Measurements from ENCODE around the gene LANCL2. TPM values are rescaled to one million over a fixed set of nuclear protein-coding genes. Genes with fewer than 3 reads are reported as not detected.
"Not testable (repeated sequence)": the region's sequence is repeated elsewhere in the genome, so short reads cannot be mapped to it uniquely, and the experiment has no call there.

The LANCL2 gene
- total and polyA plus RNA-seq, 9 donors: 16.4 to 20.7 (median 18.4) TPM

DNA sequence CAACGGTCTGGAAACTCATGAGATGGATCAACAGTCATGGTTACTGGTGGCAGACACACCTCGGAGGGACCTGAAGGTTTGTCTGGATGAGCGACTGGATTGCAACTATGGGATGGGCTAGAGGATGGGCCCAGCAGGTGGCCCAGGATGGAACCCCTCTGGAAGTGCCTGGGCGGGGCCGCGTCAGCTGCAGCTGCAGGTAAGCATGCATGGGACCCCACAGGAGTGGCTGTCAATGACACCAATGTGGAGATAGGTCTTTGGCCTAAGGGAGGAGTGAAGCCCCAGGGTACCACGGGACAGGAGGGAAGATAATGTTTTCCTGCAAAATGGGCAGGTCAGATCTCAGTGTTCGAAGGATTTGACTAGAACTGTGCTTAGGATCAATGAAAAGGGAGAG is 103.4 kb downstream of the LANCL2 start:
- Histone ChIP-seq H3K27ac (ENCODE audit: low read length) (no peak overlapping the region), H3K4me1 (ENCODE audit: control insufficient read depth, insufficient read depth, low read length) (peaks cover 10% of the 10 kb centered on the region), H3K4me3 (ENCODE audit: low read length) (no peak overlapping the region), H3K27me3 (ENCODE audit: control insufficient read depth, insufficient read depth, low read length) (no peaks in the 10 kb centered on the region), H3K9me3 (replicated peaks; ENCODE audit: control insufficient read depth, low read depth, low read length) (no peaks in the 10 kb centered on the region), H3K36me3 (ENCODE audit: control insufficient read depth, insufficient read depth, low read length) (peaks cover 9% of the 10 kb centered on the region)
- no peak for DNase-seq
- WGBS (ENCODE audit: insufficient coverage): 97% methylated on average over 6 of the region's 8 CpGs

GRCh38 chr7:55469271-55469681 is 104.1 kb downstream of the LANCL2 start:
- H3K9me3 ChIP-seq (replicated peaks; ENCODE audit: control insufficient read depth, low read depth, low read length): no peaks in the 10 kb centered on the region
- no peak overlapping the region for H3K27ac ChIP-seq (ENCODE audit: low read length)
- no peak overlapping the region for H3K4me3 ChIP-seq (ENCODE audit: low read length)
- WGBS (ENCODE audit: insufficient coverage): no CpG with 5 or more reads among the region's 2 CpGs
- peak; percentile 46 for DNase-seq
- peaks cover 3% of the 10 kb centered on the region for H3K36me3 ChIP-seq (ENCODE audit: control insufficient read depth, insufficient read depth, low read length)
- H3K4me1 ChIP-seq (ENCODE audit: control insufficient read depth, insufficient read depth, low read length): peaks cover 10% of the 10 kb centered on the region
- H3K27me3 ChIP-seq (ENCODE audit: control insufficient read depth, insufficient read depth, low read length): no peaks in the 10 kb centered on the region

DNA sequence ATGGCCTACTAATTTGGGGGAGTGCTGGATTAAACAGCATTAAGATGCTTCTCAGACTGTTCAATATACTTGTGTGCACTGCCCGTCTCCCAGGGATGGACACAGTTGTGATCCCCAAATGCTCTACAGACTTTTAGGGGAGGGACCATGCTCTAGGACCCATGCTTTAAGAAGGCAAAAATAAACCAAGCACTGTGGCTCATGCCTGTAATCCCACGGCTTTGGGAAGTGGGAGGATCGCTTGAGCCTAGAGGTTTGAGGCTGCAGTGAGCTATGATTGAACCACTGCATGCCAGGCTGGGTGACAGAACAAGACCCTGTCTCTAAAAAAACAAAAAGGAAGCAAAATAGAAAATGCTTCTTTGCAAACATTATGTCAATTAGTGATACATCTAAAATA is 104.6 kb downstream of the LANCL2 start:
- 69% methylated on average over 3 of the region's 3 CpGs for WGBS (ENCODE audit: insufficient coverage)
- Histone ChIP-seq H3K4me1 (ENCODE audit: control insufficient read depth, insufficient read depth, low read length) (peaks cover 10% of the 10 kb centered on the region), H3K27ac (ENCODE audit: low read length) (peak overlapping the region; percentile 51)

GRCh38 chr7:55470261-55470660 is 105.1 kb downstream of the LANCL2 start:
- no peaks in the 10 kb centered on the region for H3K9me3 ChIP-seq (replicated peaks; ENCODE audit: control insufficient read depth, low read depth, low read length)
- peaks cover 10% of the 10 kb centered on the region for H3K4me1 ChIP-seq (ENCODE audit: control insufficient read depth, insufficient read depth, low read length)
- H3K27me3 ChIP-seq (ENCODE audit: control insufficient read depth, insufficient read depth, low read length): no peaks in the 10 kb centered on the region
- DNase-seq: no peak
- WGBS (ENCODE audit: insufficient coverage): 87% methylated on average over 2 of the region's 2 CpGs
- H3K4me3 ChIP-seq (ENCODE audit: low read length): no peak overlapping the region
- no peaks in the 10 kb centered on the region for H3K36me3 ChIP-seq (ENCODE audit: control insufficient read depth, insufficient read depth, low read length)
- no peak overlapping the region for H3K27ac ChIP-seq (ENCODE audit: low read length)

More for the DNA sequence above, 104.6 kb downstream of the LANCL2 start:
- Histone ChIP-seq H3K4me3 (ENCODE audit: low read length) (no peak overlapping the region), H3K36me3 (ENCODE audit: control insufficient read depth, insufficient read depth, low read length) (no peaks in the 10 kb centered on the region), H3K9me3 (replicated peaks; ENCODE audit: control insufficient read depth, low read depth, low read length) (no peaks in the 10 kb centered on the region), H3K27me3 (ENCODE audit: control insufficient read depth, insufficient read depth, low read length) (no peaks in the 10 kb centered on the region)
- DNase-seq: no peak

DNA sequence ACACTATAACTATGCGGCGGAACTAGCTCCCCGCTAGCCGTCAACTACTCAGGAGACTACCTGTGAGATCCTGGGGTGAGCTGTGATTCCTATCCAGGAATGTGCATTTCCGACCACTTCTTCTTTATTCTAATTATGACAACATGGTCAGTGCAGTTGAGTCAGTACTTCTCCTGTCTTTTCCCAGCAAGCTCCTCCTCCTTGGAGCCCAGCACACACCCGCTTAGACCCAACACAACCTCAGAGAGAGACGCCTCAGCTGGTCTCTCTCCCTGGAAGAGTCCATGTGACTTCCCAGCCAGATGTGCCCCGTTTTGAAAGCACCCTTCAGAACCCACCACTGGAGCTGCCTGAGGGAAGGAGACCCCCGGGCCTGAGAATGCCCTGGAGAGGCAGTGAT is 106.5 kb downstream of the LANCL2 start:
- not testable (repeated sequence) for H3K36me3 ChIP-seq (ENCODE audit: control insufficient read depth, insufficient read depth, low read length); DNase-seq

DNA sequence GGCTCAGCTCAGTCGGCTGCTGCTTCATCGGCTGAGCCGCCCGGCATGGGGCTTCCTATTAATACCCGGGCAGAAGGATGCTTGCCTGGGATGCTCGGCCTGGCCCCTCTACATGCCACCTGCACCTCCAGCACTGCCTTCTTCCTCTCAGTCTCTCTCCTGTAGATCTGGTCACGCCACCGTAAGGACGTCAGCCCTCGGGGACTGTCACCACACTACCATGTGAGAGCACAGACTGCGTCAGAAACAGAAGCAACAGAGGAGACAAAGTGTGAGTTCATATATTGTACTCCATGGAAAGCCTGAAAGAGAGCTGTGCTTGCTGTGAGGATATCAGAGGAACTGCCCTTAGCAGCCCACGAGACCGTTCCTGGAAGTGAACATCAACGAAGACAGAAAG is 107.3 kb downstream of the LANCL2 start:
- not testable (repeated sequence) for DNase-seq; H3K9me3 ChIP-seq (replicated peaks; ENCODE audit: control insufficient read depth, low read depth, low read length); H3K27me3 ChIP-seq (ENCODE audit: control insufficient read depth, insufficient read depth, low read length); H3K27ac ChIP-seq (ENCODE audit: low read length); H3K36me3 ChIP-seq (ENCODE audit: control insufficient read depth, insufficient read depth, low read length); H3K4me3 ChIP-seq (ENCODE audit: low read length)
- peaks cover 17% of the 10 kb centered on the region for H3K4me1 ChIP-seq (ENCODE audit: control insufficient read depth, insufficient read depth, low read length)
- WGBS (ENCODE audit: insufficient coverage): no CpG with 5 or more reads among the region's 14 CpGs

More for the DNA sequence above, 106.5 kb downstream of the LANCL2 start:
- H3K4me1 ChIP-seq (ENCODE audit: control insufficient read depth, insufficient read depth, low read length): peaks cover 15% of the 10 kb centered on the region
- H3K9me3 ChIP-seq (replicated peaks; ENCODE audit: control insufficient read depth, low read depth, low read length); H3K27ac ChIP-seq (ENCODE audit: low read length); H3K27me3 ChIP-seq (ENCODE audit: control insufficient read depth, insufficient read depth, low read length); H3K4me3 ChIP-seq (ENCODE audit: low read length): not testable (repeated sequence)
- WGBS (ENCODE audit: insufficient coverage): no CpG with 5 or more reads among the region's 9 CpGs

GRCh38 chr7:55472928-55473725 is 108.0 kb downstream of the LANCL2 start:
- H3K36me3 ChIP-seq (ENCODE audit: control insufficient read depth, insufficient read depth, low read length): peaks cover 2% of the 10 kb centered on the region
- no peak overlapping the region for H3K27ac ChIP-seq (ENCODE audit: low read length)
- DNase-seq: no peak
- H3K9me3 ChIP-seq (replicated peaks; ENCODE audit: control insufficient read depth, low read depth, low read length): no peaks in the 10 kb centered on the region
- H3K4me3 ChIP-seq (ENCODE audit: low read length): no peak overlapping the region
- 94% methylated on average over 22 of the region's 25 CpGs for WGBS (ENCODE audit: insufficient coverage)
- H3K27me3 ChIP-seq (ENCODE audit: control insufficient read depth, insufficient read depth, low read length): no peaks in the 10 kb centered on the region
- H3K4me1 ChIP-seq (ENCODE audit: control insufficient read depth, insufficient read depth, low read length): peaks cover 21% of the 10 kb centered on the region

DNA sequence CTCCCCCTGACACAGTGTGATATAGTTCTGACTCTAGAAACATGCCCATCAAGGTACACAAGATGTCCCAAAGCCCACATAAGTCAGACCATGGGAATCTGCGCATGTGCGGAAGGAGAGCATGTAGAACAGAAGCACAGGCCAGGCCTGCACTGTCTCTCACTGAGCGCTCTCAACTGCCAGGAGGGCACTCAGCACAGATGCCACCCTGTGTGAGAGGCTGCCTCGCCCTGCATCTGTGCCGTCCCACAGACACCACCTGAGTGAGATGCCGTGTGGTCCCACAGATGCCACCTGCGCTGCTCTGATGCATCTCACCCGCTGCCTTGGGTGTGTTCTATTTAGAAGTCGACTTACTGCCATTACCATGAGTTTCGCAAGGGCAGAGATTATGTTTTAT is 108.8 kb downstream of the LANCL2 start:
- H3K4me1 ChIP-seq (ENCODE audit: control insufficient read depth, insufficient read depth, low read length): peaks cover 21% of the 10 kb centered on the region
- WGBS (ENCODE audit: insufficient coverage): 98% methylated on average over 6 of the region's 10 CpGs
- H3K27me3 ChIP-seq (ENCODE audit: control insufficient read depth, insufficient read depth, low read length): no peaks in the 10 kb centered on the region
- DNase-seq: no peak
- H3K4me3 ChIP-seq (ENCODE audit: low read length): no peak overlapping the region
- H3K27ac ChIP-seq (ENCODE audit: low read length): no peak overlapping the region
- H3K36me3 ChIP-seq (ENCODE audit: control insufficient read depth, insufficient read depth, low read length): peaks cover 2% of the 10 kb centered on the region
- no peaks in the 10 kb centered on the region for H3K9me3 ChIP-seq (replicated peaks; ENCODE audit: control insufficient read depth, low read depth, low read length)

- Histone ChIP-seq H3K27me3 (ENCODE audit: control insufficient read depth, insufficient read depth, low read length) (no peaks in the 10 kb centered on the region), H3K4me1 (ENCODE audit: control insufficient read depth, insufficient read depth, low read length) (peaks cover 10% of the 10 kb centered on the region), H3K4me3 (ENCODE audit: low read length) (no peak overlapping the region), H3K9me3 (replicated peaks; ENCODE audit: control insufficient read depth, low read depth, low read length) (no peaks in the 10 kb centered on the region), H3K27ac (ENCODE audit: low read length) (no peak overlapping the region), H3K36me3 (ENCODE audit: control insufficient read depth, insufficient read depth, low read length) (peaks cover 2% of the 10 kb centered on the region)
- no peak for DNase-seq
- 91% methylated on average over 20 of the region's 22 CpGs for WGBS (ENCODE audit: insufficient coverage)
Observed at GRCh38 chr7:55474944-55475854, 110.1 kb downstream of the LANCL2 start.

Data from muscle of leg (tissue), 11 donors.